ENCODE results near the gene MAGEA11. TPM values are rescaled to one million over a fixed set of nuclear protein-coding genes. Genes with fewer than 3 reads are reported as not detected.

MAGEA11 gene
- total and polyA plus RNA-seq, 2 of the 4 experiments (the other 2 are of a cell fraction): not detected

- WGBS, 2 experiments (ENCODE audit: extremely low coverage in 2 of 2, insufficient read length in 1 of 2): 17% methylated on average over 2 of the region's 5 CpGs; no CpG with 5 or more reads in 1 of the 2 experiments
- no peak overlapping the region for H3K4ac ChIP-seq (ENCODE audit: low read depth, low read length)
These were observed 1.6 kb downstream of the MAGEA11 start for GRCh38 chrX:149713279-149714050.

More at GRCh38 chrX:149713279-149714050, 1.6 kb downstream of the MAGEA11 start:
- ChIA-PET POLR2A (ENCODE audit: unreplicated experiment) (no interaction called here), CTCF (no interaction called here)
- intact Hi-C loops (cut with micrococcal nuclease): no loop called here
- dilution Hi-C loops (cut with HindIII; ENCODE audit: low sequenced_read_pairs, unreplicated experiment): no loop called here
- Histone ChIP-seq H3K4me2 (ENCODE audit: low read depth, low read length) (no peak overlapping the region), H4K8ac (ENCODE audit: low read depth in 2 of 2, low read length in 2 of 2) (no peak overlapping the region), H3K4me1 (ENCODE audit: control insufficient read depth, insufficient read depth, low read length) (no peaks in the 10 kb centered on the region), H3K14ac (replicated peaks; ENCODE audit: low read depth, low read length) (no peak overlapping the region), H3K36me3 (ENCODE audit: control insufficient read depth, insufficient read depth, low read length) (no peaks in the 10 kb centered on the region), H2BK20ac (ENCODE audit: low read depth, low read length) (no peak overlapping the region), H3K9ac (ENCODE audit: low read depth, low read length) (no peak overlapping the region), H4K91ac (ENCODE audit: insufficient read depth, low read depth, low read length) (no peak overlapping the region), H2AK5ac (ENCODE audit: low read depth, low read length) (no peak overlapping the region), H2BK5ac (ENCODE audit: low read depth, low read length, poor library complexity, severe bottlenecking) (no peak overlapping the region), H3K23ac (ENCODE audit: low read depth, low read length) (no peak overlapping the region), H3K18ac (ENCODE audit: low read depth, low read length) (no peak overlapping the region), H2BK15ac (ENCODE audit: low read depth, low read length) (no peak overlapping the region), H2AFZ (replicated peaks; ENCODE audit: low read length, poor library complexity) (no peak overlapping the region), H2BK120ac (ENCODE audit: low read depth, low read length) (no peak overlapping the region), H3K27ac (ENCODE audit: insufficient read depth, low read length) (no peak overlapping the region), H2AK9ac (replicated peaks; ENCODE audit: low read depth, low read length, poor library complexity) (peak overlapping the region; percentile 65), H3K9me3 (ENCODE audit: control insufficient read depth, insufficient read depth, low read length) (no peaks in the 10 kb centered on the region), H3K4me3 (ENCODE audit: insufficient read depth, low read depth, low read length) (no peak overlapping the region), H3K9me1 (ENCODE audit: insufficient read depth, low read length) (no peaks in the 10 kb centered on the region), H4K20me1 (ENCODE audit: insufficient read depth, low read length) (no peaks in the 10 kb centered on the region), H3K56ac (ENCODE audit: extremely low read depth, insufficient read depth, low read length) (no peak overlapping the region), H3K79me1 (ENCODE audit: low read depth in 1 of 2, low read length in 2 of 2) (no peaks in the 10 kb centered on the region), H4K5ac (ENCODE audit: low read depth, low read length) (no peak overlapping the region), H3K27me3 (ENCODE audit: control insufficient read depth, insufficient read depth, low read length) (no peaks in the 10 kb centered on the region)
- in situ Hi-C loops (cut with MboI; ENCODE audit: low sequenced_read_pairs): loop anchor here (25.0 kb wide), 1 partner anchor 124 kb away; no protein-coding TSS in a partner anchor
- ATAC-seq (ENCODE audit: low read depth) (no peak), DNase-seq (no peak)
- no TSS peak for BruUV-seq (replicated peaks)
- TF ChIP-seq RCOR1 (IDR thresholded peaks at IDR 0.05; ENCODE audit: insufficient replicate concordance, low read length) (no peak), MAFK (IDR thresholded peaks at IDR 0.05; ENCODE audit: low read depth, low read length) (no peak), POLR2A (IDR thresholded peaks at IDR 0.05; ENCODE audit: low read depth, low read length) (no peak), RFX5 (IDR thresholded peaks at IDR 0.05; ENCODE audit: low read depth, low read length) (no peak), MXI1 (IDR thresholded peaks at IDR 0.05; ENCODE audit: borderline replicate concordance, low read depth, low read length) (no peak), BHLHE40 (IDR thresholded peaks at IDR 0.05; ENCODE audit: low read depth, low read length) (no peak), NFE2L2 (IDR thresholded peaks at IDR 0.05; ENCODE audit: low read depth, low read length) (no peak), CHD1 (IDR thresholded peaks at IDR 0.05; ENCODE audit: low read depth, low read length) (no peak)
- TF ChIP-seq, protein P1, sequence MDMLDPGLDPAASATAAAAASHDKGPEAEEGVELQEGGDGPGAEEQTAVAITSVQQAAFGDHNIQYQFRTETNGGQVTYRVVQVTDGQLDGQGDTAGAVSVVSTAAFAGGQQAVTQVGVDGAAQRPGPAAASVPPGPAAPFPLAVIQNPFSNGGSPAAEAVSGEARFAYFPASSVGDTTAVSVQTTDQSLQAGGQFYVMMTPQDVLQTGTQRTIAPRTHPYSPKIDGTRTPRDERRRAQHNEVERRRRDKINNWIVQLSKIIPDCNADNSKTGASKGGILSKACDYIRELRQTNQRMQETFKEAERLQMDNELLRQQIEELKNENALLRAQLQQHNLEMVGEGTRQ (IDR thresholded peaks at IDR 0.05; ENCODE audit: low read depth, low read length): no peak
- TF ChIP-seq, protein P2, sequence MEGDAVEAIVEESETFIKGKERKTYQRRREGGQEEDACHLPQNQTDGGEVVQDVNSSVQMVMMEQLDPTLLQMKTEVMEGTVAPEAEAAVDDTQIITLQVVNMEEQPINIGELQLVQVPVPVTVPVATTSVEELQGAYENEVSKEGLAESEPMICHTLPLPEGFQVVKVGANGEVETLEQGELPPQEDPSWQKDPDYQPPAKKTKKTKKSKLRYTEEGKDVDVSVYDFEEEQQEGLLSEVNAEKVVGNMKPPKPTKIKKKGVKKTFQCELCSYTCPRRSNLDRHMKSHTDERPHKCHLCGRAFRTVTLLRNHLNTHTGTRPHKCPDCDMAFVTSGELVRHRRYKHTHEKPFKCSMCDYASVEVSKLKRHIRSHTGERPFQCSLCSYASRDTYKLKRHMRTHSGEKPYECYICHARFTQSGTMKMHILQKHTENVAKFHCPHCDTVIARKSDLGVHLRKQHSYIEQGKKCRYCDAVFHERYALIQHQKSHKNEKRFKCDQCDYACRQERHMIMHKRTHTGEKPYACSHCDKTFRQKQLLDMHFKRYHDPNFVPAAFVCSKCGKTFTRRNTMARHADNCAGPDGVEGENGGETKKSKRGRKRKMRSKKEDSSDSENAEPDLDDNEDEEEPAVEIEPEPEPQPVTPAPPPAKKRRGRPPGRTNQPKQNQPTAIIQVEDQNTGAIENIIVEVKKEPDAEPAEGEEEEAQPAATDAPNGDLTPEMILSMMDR (conservative IDR thresholded peaks at IDR 0.05; ENCODE audit: low read depth, low read length): no peak
